Colonic mucosa (tissue), 4 donors: ENCODE measurements around the gene BAZ2B. TPM values are rescaled to one million over a fixed set of nuclear protein-coding genes. Genes with fewer than 3 reads are reported as not detected.

Experiments
- DNase-seq: peaks from one replicate; pipeline ENCODE4 v3.0.0-alpha.2; 2020
- H3K27ac ChIP-seq: fragments of 200-600 bp; one replicate; pipeline ENCODE4 v1.8.0; 2021
- H3K27me3 ChIP-seq: fragments of 200-600 bp; one replicate; pipeline ENCODE4 v1.8.0; 2021
- H3K36me3 ChIP-seq: fragments of 200-600 bp; one replicate; pipeline ENCODE4 v1.8.0; 2021
- H3K4me1 ChIP-seq: fragments of 200-600 bp; one replicate; pipeline ENCODE4 v1.8.0; 2021; ENCODE audit warnings: mild to moderate bottlenecking
- H3K4me3 ChIP-seq: fragments of 200-600 bp; one replicate; pipeline ENCODE4 v1.8.0; 2021
- H3K9ac ChIP-seq, 2 donors: one replicate each; pipeline ENCODE4 v1.7.0; 2013; ENCODE audit warnings: control low read depth in 2 of 2, low read depth in 2 of 2, low read length in 2 of 2
- H3K9me3 ChIP-seq: fragments of 200-600 bp; one replicate; pipeline ENCODE4 v1.8.0; 2021
- intact Hi-C: fragments of 100-400 bp; cut with DNase I; formaldehyde crosslinking; loops from one replicate; pipeline ENCODE4 v1.14.1; 2022
- total RNA-seq, 2 donors: library from RNA; stranded (reverse); fragmentation: NEBNext Ultra II Directional in 1 of 2; extraction: Animal tissue kit (Norgen Biotek cat#: 25700) in 1 of 2; gene quantifications; one replicate each; pipeline ENCODE4 v1.2.1, GENCODE V29; 2021
- TF ChIP-seq, protein P1 (sequence below): fragments of 200-600 bp; IDR thresholded peaks from one replicate; pipeline ENCODE4 v1.8.0; 2022; ENCODE audit warnings: antibody characterized with exemption, mild to moderate bottlenecking
- donor health status: healthy.
- donor health status: DM: no; HTN: no; CAD: no.
- donor health status: DM: no; HTN: no; CAD: no.

BAZ2B gene
- total RNA-seq, 2 donors from 2014 or later: 36.7 to 60.9 TPM

DNA sequence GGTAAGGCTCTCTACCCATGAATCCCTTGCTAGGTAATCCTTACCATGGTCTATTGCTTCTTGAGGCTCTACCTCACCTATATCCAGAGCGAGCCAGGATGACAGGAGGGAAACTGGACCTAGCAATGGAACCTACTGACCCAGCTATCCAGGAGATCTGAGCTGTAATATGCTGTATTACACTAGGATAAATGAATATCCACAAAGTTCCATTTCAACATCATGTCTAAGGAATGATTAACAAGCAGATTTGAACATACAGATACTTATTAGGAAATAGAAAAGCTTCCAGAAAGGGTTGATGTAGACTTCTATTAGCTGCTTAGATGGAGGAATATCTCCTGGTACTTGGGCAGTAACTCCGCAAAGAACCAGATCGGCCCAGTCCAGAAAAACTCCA, 110.1 kb downstream of the BAZ2B start:
- TF ChIP-seq, protein P1, sequence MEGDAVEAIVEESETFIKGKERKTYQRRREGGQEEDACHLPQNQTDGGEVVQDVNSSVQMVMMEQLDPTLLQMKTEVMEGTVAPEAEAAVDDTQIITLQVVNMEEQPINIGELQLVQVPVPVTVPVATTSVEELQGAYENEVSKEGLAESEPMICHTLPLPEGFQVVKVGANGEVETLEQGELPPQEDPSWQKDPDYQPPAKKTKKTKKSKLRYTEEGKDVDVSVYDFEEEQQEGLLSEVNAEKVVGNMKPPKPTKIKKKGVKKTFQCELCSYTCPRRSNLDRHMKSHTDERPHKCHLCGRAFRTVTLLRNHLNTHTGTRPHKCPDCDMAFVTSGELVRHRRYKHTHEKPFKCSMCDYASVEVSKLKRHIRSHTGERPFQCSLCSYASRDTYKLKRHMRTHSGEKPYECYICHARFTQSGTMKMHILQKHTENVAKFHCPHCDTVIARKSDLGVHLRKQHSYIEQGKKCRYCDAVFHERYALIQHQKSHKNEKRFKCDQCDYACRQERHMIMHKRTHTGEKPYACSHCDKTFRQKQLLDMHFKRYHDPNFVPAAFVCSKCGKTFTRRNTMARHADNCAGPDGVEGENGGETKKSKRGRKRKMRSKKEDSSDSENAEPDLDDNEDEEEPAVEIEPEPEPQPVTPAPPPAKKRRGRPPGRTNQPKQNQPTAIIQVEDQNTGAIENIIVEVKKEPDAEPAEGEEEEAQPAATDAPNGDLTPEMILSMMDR: no peak
- Histone ChIP-seq H3K4me1 (peaks cover 5% of the 10 kb centered on the region), H3K27ac (no peak overlapping the region), H3K36me3 (no peaks in the 10 kb centered on the region), H3K27me3 (no peaks in the 10 kb centered on the region), H3K9ac (no peak overlapping the region), H3K9me3 (no peaks in the 10 kb centered on the region), H3K4me3 (no peak overlapping the region)
- DNase-seq: no peak
- intact Hi-C loops: no loop called here

DNA sequence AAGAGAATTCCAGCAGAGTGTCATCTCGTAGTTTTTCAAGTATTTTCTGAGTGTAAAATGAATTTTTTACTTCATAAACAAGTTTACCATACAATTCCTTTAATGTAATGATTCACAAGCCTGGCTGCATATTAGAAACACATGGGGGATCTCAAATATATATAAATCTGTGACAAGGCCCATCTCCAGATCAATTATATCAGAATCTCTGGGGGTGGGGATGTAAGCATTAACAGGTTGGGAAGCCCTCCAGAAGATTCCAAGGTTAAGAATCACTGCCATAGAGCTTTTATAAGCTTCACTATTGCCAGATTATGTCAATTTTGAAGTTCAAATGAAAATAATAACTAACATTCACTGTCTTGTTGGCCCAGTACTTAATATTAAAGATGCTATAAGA, 111.2 kb downstream of the BAZ2B start:
- H3K36me3 ChIP-seq: no peaks in the 10 kb centered on the region
- no peak for DNase-seq
- no peaks in the 10 kb centered on the region for H3K27me3 ChIP-seq
- intact Hi-C loops: no loop called here
- H3K9ac ChIP-seq: no peak overlapping the region
- TF ChIP-seq, protein P1: no peak
- H3K4me1 ChIP-seq: peaks cover 5% of the 10 kb centered on the region
- H3K27ac ChIP-seq: no peak overlapping the region
- no peaks in the 10 kb centered on the region for H3K9me3 ChIP-seq
- H3K4me3 ChIP-seq: no peak overlapping the region

DNA sequence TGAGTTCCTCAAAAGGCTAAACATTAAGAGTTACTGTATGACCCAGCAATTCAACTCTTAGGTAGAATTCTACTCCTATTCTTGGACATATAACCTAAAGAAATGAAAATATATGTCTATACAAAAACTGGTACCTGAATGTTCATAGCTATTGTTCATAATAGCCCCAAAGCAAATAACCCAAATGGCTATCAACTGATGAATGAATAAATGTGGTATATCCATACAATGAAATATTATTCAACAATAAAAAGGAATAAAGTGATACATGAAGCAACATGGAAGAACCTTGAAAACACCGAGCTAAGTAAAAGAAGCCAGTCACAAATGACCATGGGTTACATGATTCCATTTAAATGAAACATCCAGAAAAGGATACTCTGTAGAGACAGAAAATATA, 114.6 kb downstream of the BAZ2B start:
- Histone ChIP-seq H3K9me3 (no peaks in the 10 kb centered on the region), H3K4me1 (peaks cover 6% of the 10 kb centered on the region), H3K27me3 (no peaks in the 10 kb centered on the region), H3K36me3 (no peaks in the 10 kb centered on the region), H3K9ac (no peak overlapping the region), H3K4me3 (no peak overlapping the region), H3K27ac (no peak overlapping the region)
- DNase-seq: no peak
- intact Hi-C loops: no loop called here
- TF ChIP-seq, protein P1: no peak

DNA sequence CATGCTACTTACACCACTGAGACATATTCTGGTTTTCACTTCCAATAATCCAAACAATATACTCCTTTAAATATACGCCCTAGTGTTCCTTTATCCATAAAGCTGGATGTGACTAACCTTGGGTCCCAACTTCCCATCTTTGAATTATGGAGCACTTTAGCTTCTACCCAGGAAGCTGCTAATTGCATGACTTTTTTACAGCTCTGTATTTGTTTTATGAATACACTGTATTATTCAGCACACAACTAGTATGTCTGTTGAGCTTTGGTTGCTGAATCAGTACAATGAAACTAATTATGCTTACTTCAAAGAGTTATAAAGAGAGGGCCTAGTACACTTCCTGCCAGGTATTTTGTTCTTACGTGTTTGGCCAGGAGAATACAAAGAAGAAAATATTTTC, 118.5 kb downstream of the BAZ2B start:
- H3K9ac ChIP-seq: no peak overlapping the region
- intact Hi-C loops: no loop called here
- DNase-seq: no peak
- H3K4me3 ChIP-seq: no peak overlapping the region
- peak overlapping the region; percentile 51 for H3K27ac ChIP-seq
- H3K36me3 ChIP-seq: no peaks in the 10 kb centered on the region
- H3K27me3 ChIP-seq: no peaks in the 10 kb centered on the region
- TF ChIP-seq, protein P1: no peak
- H3K4me1 ChIP-seq: peaks cover 7% of the 10 kb centered on the region
- H3K9me3 ChIP-seq: no peaks in the 10 kb centered on the region

DNA sequence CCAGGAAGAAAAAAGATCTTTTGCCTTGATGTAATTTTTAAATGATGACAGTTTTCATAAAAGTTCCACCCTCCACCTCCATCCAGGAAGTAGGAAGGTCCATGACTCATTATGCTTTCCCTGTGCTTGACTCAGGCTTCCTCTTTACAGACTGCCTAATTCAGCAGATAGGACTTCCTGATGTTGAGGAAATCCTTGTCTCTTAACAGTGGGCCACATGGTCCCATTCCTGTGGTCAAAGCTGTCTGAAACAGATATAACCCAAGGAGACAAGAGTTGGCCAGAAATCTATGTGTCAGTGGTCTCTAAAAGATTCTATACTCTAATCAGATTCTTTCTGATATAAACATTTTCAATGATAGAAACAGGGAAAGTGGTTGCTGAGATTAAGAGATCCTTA, 119.1 kb downstream of the BAZ2B start:
- H3K27ac ChIP-seq: peak overlapping the region; percentile 51
- DNase-seq: peak; percentile 34
- H3K4me3 ChIP-seq: no peak overlapping the region
- intact Hi-C loops: no loop called here
- H3K9me3 ChIP-seq: no peaks in the 10 kb centered on the region
- H3K9ac ChIP-seq: no peak overlapping the region
- peaks cover 7% of the 10 kb centered on the region for H3K4me1 ChIP-seq
- TF ChIP-seq, protein P1: no peak
- H3K36me3 ChIP-seq: no peaks in the 10 kb centered on the region
- no peaks in the 10 kb centered on the region for H3K27me3 ChIP-seq

DNA sequence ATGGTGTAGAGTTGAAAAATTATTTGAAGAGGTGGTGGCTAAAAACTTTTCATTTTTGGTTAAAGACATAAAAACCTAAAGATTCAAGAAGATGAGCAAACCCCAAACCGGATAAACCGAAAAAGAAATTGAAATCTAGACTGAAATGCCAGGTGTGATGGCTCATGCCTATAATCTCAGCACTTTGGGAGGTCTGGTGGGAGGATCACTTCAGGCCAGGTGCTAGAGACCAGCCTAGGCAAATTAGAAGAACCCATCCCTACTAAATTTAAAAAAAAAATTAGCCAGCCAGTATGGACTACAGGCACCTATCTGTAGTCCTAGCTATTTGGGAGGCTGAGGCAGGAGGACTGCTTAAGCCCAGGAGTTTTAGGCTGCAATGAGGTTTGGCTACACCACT, 126.9 kb downstream of the BAZ2B start:
- TF ChIP-seq, protein P1: no peak
- Histone ChIP-seq H3K9me3 (no peaks in the 10 kb centered on the region), H3K4me1 (no peaks in the 10 kb centered on the region), H3K9ac (no peak overlapping the region), H3K27ac (no peak overlapping the region), H3K36me3 (no peaks in the 10 kb centered on the region), H3K27me3 (no peaks in the 10 kb centered on the region), H3K4me3 (no peak overlapping the region)
- DNase-seq: no peak
- intact Hi-C loops: no loop called here
